H1 (cell line): Measurements from ENCODE around the gene ABCD4. TPM values are rescaled to one million over a fixed set of nuclear protein-coding genes. Genes with fewer than 3 reads are reported as not detected.

Experiments
- ASH2L ChIP-seq: fragments of 200-600, 300-600 bp; sonication (generic); IDR thresholded peaks from one replicate; pipeline ENCODE4 v1.7.1; 2017; ENCODE audit warnings: low read length
- BCL11A ChIP-seq, 2 experiments: IDR thresholded peaks; one replicate each; pipeline ENCODE4 v1.6.1; 2011; ENCODE audit warnings: low read depth in 2 of 2, low read length in 2 of 2, mild to moderate bottlenecking in 2 of 2
- CTBP2 ChIP-seq: IDR thresholded peaks from 2 replicates; pipeline ENCODE4 v1.7.0; 2011; ENCODE audit warnings: borderline replicate concordance, mild to moderate bottlenecking, moderate library complexity, mixed read lengths, low read length; ENCODE audit not compliant: insufficient read depth, insufficient read length
- EGR1 ChIP-seq: IDR thresholded peaks from 2 replicates; pipeline ENCODE4 v1.6.1; 2011; ENCODE audit warnings: low read depth, low read length, borderline replicate concordance
- JUND ChIP-seq: IDR thresholded peaks from 2 replicates; pipeline ENCODE4 v1.6.1; 2011; ENCODE audit warnings: mild to moderate bottlenecking, improper control_type of control experiment, low read length
- KDM4A ChIP-seq: IDR thresholded peaks from one replicate; pipeline ENCODE4 v1.7.1; 2012; ENCODE audit warnings: low read depth, mild to moderate bottlenecking, moderate library complexity, low read length, inconsistent platforms; ENCODE audit not compliant: severe bottlenecking
- NRF1 ChIP-seq: IDR thresholded peaks from 2 replicates; pipeline ENCODE4 v1.6.1; 2011; ENCODE audit warnings: mild to moderate bottlenecking, low read depth, low read length, improper control_type of control experiment
- RNF2 ChIP-seq: fragments of 200-900, 300-1000 bp; sonication (generic); IDR thresholded peaks from 2 replicates; pipeline ENCODE4 v1.7.1; 2016; ENCODE audit warnings: borderline replicate concordance, low read depth, mild to moderate bottlenecking, antibody characterized with exemption, low read length; ENCODE audit not compliant: poor library complexity, severe bottlenecking; ENCODE audit errors: missing control alignments
- SIRT6 ChIP-seq: IDR thresholded peaks from one replicate; pipeline ENCODE4 v1.7.1; 2012; ENCODE audit warnings: low read length, inconsistent platforms
- SP2 ChIP-seq: IDR thresholded peaks from 2 replicates; pipeline ENCODE4 v1.6.1; 2012; ENCODE audit warnings: mild to moderate bottlenecking, low read length, inconsistent platforms
- SUZ12 ChIP-seq: fragments of 200-600 bp; sonication (generic); IDR thresholded peaks from 2 replicates; pipeline ENCODE4 v1.6.1; 2012; ENCODE audit warnings: mild to moderate bottlenecking, inconsistent platforms, low read length, moderate library complexity, mixed read lengths
- TAF1 ChIP-seq: IDR thresholded peaks from 2 replicates; pipeline ENCODE4 v1.6.1; 2011; ENCODE audit warnings: mild to moderate bottlenecking, low read depth, low read length
- YY1 ChIP-seq: IDR thresholded peaks from 2 replicates; pipeline ENCODE4 v1.6.1; 2011; ENCODE audit warnings: low read depth, mild to moderate bottlenecking, low read length
- polyA plus RNA-seq, 7 experiments: library from polyadenylated mRNA; depleted of rRNA in 3 of 7; stranded (reverse) in 5 of 7; unstranded in 2 of 7; fragments of >200 nt in 5 of 7; fragments of 200-250 nt in 2 of 7; gene quantifications; 1 replicate in 5 of 7; 2 replicates in 1 of 7; 4 replicates in 1 of 7; pipeline versions ENCODE4 v1.2.1 to v1.2.3, GENCODE V29; 2011 to 2013; ENCODE audit warnings: missing spikeins in 2 of 7, mixed read lengths in 2 of 7
- total RNA-seq: library from RNA; stranded (reverse); fragmentation: NEBNext Ultra II Directional; extraction: Animal tissue kit (Norgen Biotek cat#: 25700); gene quantifications from 2 replicates; pipeline ENCODE4 v1.2.1, GENCODE V29; 2021
- TF ChIP-seq, protein P1 (sequence below): IDR thresholded peaks from 2 replicates; pipeline ENCODE4 v1.6.1; 2012; ENCODE audit warnings: inconsistent platforms

ABCD4 gene
- total and polyA plus RNA-seq, 2 of the 8 experiments (the other 6 are each of a cell fraction or from before 2014, with no cell fraction given): 47.9 to 97.7 TPM

DNA sequence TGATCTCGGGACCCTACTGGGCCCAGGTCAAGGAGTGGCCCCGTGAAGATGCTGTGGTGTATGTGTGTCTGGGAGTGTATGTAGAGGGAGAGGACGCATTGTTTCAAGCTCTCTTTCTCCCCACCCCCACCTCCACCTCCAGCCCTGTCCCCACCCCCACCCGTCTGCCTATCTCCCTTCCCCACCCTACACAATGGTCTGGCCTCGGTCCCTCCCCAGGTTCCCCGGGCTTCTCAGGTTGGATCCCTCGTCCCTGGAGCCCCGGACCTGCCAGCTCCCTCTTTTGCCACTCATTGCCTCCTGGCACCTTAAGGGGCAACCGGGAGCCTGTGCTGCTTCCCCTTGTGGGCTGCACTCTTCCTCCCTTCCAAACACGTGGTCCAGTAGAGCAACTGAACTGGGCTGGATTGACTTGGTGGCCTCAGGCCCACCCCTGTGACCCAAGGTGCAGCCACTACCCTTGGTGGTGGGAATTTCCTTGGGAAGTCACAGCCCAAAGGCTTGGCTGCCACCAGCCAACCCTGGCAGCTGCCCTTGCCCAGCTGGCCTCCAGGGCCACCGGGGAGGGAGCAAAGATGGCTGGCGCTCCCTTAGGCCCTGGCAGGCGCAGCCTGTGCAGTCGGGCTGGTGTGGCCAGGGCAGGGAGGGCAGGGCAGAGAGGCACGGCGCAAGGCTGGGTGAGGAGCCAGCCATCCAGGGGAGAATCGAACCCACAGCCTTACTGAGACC, 46.2 kb upstream of the ABCD4 start (continued):
- no peak for TF ChIP-seq SUZ12
- TF ChIP-seq CTBP2: no peak
- TF ChIP-seq NRF1: no peak
- TF ChIP-seq YY1: no peak
- no peak for TF ChIP-seq KDM4A
- no peak for TF ChIP-seq RNF2
- TF ChIP-seq SIRT6: no peak
- no peak for TF ChIP-seq EGR1
- no peak for TF ChIP-seq SP2
- no peak for TF ChIP-seq JUND
- TF ChIP-seq BCL11A (IDR thresholded peaks at IDR 0.05; ENCODE audit: low read depth in 2 of 2, low read length in 2 of 2): no peak
- TF ChIP-seq TAF1: peak; percentile 56
- TF ChIP-seq, protein P1, sequence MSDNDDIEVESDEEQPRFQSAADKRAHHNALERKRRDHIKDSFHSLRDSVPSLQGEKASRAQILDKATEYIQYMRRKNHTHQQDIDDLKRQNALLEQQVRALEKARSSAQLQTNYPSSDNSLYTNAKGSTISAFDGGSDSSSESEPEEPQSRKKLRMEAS: peak; percentile 79
- no peak for TF ChIP-seq ASH2L
- TF ChIP-seq, all 59 proteins: peak for 7
